Left renal cortex interstitium (tissue), 4 donors: Measurements from ENCODE around the gene ATP5F1B. TPM values are rescaled to one million over a fixed set of nuclear protein-coding genes. Genes with fewer than 3 reads are reported as not detected.

ENCODE experiments used
- DNase-seq, 4 donors: peaks; one replicate each; pipeline ENCODE4 v3.0.0-alpha.2; 2013; ENCODE audit warnings: low read depth in 4 of 4, low spot score in 2 of 4, missing footprints in 1 of 4
- polyA plus RNA-seq, 4 donors: library from polyadenylated mRNA; unstranded; fragments of 120-200 nt; gene quantifications; one replicate each; pipeline ENCODE4 v1.2.1, GENCODE V29; 2013; ENCODE audit not compliant: insufficient read length in 4 of 4

ATP5F1B gene
- polyA plus RNA-seq, 4 donors, result 822 to 1,339 (median 1,003) TPM

DNA sequence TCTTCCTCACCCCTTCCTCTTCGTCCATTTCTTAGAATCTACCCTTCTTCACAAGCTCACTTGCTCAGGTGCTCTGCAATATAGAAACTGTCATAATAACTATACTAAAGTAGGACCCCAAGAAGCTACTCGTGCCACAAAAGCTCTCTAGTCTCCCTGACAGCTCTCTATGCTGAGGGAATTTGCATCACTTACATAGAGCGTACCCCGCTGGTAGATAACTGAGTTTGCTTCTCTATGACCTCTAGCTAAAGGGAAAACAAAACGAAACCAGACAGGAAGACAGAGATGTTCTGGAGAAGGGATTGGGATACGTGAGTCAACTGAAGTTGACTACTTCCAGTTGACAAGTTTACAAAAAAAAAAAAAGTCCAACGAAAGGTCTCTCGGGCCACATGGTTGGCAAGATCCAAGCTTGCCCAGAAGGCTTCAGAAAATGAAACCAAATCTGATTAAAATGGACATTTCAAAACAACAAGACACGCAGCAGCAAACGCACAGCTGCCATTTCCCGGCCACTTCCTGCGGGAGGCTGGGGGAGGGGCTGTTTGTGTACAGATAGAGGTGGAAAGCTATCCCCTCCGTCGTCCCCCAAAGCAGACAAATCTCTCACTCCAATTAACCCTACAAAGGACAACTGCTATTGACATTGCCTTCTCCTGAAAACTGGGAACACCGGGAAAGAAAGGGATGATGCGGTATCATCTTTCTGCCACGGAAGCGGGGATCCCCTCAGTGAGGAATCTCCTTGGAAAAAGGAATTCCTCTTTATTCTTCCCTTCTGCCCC is 16.9 kb downstream of the ATP5F1B start:
- no peak for DNase-seq

- no peak for DNase-seq
Measured at GRCh38 chr12:56626701-56627100, 19.1 kb downstream of the ATP5F1B start.

DNA sequence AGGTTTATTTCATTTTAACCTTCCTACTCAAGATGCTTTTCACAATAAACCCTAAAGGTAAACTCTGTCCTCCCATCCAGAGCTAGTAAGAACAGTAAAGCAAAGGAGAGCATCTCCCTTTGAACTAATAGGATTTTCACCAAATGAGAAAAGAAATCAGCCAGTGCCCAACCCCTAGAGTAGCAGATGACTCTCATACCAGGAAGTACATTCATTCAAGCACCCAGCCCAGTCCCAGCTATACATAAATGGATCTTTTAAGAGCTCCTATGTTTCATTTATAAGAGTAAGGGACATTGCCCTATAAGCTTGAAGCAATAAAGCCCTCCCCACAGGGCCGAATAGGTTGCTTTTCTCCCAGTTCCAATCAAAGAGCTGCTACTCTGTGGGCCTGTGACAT is 23.2 kb downstream of the ATP5F1B start:
- DNase-seq, result no peak

- no peak for DNase-seq
Measured at GRCh38 chr12:56616925-56617324, 28.9 kb downstream of the ATP5F1B start.

- DNase-seq, result no peak
Measured at GRCh38 chr12:56616244-56616643, 29.5 kb downstream of the ATP5F1B start.

- no peak for DNase-seq
Measured at GRCh38 chr12:56614627-56615026, 31.2 kb downstream of the ATP5F1B start.

DNA sequence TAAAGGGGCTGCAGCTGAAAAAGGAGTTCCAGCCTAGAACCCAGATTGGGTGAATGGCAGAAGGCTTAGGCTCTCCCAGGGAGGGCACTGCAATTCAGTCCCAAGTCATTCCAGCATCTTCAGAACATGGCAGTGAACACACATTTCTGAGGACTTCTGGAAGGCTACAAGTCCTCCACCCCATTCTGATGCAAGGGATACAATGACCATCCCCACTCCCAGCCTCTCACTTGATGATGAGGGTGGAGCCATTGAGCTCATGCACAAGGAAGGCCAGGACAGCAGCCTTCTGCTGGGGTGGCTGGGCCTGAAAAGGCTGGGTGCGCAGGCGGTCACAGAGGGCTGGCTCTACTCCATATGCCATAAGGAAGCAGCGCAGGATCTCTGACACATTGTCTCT is 41.4 kb downstream of the ATP5F1B start:
- no peak for DNase-seq

DNA sequence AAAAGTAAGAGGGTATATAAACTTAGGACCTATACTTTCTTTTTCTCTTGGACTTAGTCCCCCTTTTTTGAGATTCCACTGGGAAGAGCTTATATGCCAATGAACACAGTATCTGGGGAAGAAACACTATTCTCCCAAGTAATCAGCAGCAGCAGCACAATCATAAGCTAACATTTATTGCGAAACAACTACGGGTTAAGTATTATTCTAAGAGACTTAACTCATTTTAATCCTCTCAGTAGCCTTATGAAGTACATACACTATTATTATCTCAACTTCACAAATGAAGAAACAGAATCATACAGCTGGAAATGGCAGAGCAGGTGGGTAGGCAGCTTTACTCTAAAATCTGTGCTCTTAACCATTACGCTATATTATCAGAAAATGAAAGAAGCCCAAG is 43.5 kb downstream of the ATP5F1B start:
- no peak for DNase-seq

- DNase-seq, result no peak
Measured at GRCh38 chr12:56601503-56601902, 44.3 kb downstream of the ATP5F1B start.

DNA sequence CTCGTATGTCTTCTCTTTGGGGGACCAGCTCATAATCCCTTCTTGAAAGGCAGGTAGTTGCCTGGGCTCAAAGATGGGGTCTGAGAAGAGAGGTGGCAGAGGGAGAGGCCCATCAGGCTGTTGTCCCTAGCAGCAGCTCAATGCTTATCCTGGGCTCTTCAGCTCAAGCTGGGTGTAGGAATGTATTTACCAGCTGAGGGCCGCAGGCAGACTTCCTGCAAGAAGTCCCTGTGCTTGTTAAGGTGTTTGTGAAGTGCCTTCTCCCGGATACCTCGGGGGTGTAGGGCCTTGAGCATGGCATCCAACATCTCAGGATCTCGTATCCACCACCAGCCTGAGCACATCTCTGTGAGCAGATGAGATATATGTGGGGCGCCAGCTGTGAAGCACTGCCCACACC is 45.0 kb downstream of the ATP5F1B start:
- DNase-seq, result no peak

DNA sequence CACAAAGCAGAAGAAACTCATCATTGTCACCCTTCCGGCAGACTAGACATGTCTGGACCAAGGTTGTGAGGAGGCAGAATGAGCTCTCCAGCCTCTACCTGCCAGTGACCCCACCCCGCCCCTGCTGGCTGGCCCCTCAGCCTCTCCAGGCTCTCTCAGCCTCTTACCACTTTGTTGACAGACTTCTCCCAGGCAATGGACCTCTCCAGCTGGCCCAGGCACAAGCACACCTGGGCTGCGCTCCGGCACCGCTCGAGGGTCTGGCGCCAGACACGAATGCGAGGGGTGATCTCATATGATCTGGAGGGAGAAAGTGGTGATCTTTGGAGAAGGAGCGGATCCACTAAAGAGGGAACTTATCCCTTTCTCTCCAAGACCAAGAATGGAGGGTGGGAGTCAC is 46.0 kb downstream of the ATP5F1B start:
- DNase-seq, result no peak

DNA sequence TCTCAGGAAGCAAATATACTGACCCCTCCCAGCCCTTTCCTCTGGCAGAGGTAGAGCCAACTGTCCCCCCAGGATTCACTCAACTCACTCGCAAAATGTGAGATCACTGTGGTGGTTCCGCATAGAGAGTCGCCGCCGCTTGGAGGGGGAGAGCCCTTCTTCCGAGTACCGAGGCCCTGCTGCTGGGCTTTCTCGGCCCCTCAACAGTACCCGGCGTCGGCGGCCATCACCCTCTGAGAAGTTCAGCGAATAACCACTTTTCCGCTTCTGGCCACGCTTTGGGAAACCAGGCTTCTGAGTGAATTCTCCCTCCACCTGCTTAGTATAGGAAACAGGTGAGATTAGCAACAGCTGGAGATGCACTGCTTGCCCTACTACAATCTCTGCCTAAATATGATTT is 46.7 kb downstream of the ATP5F1B start:
- DNase-seq, result no peak

- no peak for DNase-seq
Measured at GRCh38 chr12:56596815-56597214, 49.0 kb downstream of the ATP5F1B start.

- peak in 3 of 4 donors; percentile 41 to 68 (median 59) for DNase-seq
Measured at GRCh38 chr12:56593909-56594621, 51.7 kb downstream of the ATP5F1B start.

- no peak for DNase-seq
Measured at GRCh38 chr12:56591961-56592360, 53.8 kb downstream of the ATP5F1B start.

GRCh38 chr12:56591126-56591525 is 54.7 kb downstream of the ATP5F1B start:
- no peak for DNase-seq

- no peak for DNase-seq
Measured at GRCh38 chr12:56590237-56590830, 55.5 kb downstream of the ATP5F1B start.

DNA sequence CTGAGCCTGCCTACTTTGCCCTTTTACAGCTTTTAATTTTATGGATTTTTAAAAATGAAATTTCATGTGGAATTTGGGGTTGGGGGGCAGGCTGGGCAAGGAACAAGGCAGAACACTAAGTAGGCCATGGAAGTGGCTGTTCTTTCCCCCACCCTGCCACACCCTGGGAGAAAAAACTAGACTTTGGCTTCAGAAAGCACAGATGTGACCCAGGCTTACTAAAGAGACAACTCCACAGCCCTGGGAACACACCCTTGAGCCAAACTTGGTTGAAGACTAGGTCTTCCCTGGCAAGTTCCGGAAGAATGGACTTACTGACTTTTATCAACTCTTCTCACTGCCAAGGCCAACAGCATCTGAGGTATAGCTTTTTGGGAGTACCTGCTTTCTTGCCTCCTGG is 56.0 kb downstream of the ATP5F1B start:
- no peak for DNase-seq
